ENCODE results near the gene CYTH3.

The CYTH3 gene

GRCh38 chr7:6142871-6143380 is 129.5 kb downstream of the CYTH3 start:
- DNase-seq: no peak

GRCh38 chr7:6139189-6139996 is 133.0 kb downstream of the CYTH3 start:
- DNase-seq: no peak

- no peak for DNase-seq
Measured at GRCh38 chr7:6136475-6136874, 135.9 kb downstream of the CYTH3 start.

DNA sequence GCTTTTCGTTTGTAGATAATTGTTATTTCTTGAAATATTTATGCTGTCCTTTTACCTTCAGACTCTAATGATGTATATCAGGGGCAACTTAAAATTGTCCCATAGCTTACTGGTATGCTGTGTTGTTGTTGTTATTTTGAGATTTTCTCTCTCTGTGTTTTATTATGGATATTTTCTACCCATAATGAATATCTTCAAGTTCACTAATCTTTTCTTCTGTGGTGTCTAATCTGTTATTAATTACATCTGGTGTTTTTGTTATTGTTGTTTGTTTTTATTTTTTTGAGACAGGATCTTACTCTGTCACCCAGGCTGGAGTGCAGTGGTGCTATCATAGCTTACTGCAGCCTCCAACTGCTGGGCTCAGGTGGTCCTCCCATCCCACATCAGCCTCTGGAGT is 139.2 kb downstream of the CYTH3 start:
- DNase-seq: no peak

DNA sequence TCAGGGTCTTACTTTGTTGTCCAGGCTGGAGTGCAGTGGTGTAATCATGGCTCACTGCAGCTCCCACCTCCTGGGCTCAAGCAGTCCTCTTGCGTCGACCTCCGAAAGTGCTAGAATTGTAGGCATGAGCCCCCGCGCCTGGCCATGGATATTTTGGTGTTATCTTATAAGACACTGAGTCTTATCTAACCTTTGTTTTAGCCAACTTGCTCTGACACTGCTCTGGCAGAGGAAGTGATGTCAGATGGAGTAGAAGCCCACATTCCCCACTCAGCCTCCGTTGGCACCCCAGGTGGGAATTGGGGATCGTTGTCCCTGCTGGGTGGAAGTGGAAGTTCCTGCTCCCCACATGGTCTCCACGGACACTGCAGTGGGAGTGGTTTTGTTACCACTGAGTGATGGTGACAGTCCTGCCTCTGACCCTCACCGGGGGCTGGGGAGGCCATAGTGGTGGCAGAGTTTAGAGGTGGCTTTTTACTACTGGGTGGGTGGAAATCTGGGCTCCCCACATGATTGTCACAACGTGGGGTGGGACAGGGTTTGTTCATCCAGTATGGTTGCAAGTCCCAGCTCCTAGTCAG is 142.3 kb downstream of the CYTH3 start:
- DNase-seq: no peak

DNA sequence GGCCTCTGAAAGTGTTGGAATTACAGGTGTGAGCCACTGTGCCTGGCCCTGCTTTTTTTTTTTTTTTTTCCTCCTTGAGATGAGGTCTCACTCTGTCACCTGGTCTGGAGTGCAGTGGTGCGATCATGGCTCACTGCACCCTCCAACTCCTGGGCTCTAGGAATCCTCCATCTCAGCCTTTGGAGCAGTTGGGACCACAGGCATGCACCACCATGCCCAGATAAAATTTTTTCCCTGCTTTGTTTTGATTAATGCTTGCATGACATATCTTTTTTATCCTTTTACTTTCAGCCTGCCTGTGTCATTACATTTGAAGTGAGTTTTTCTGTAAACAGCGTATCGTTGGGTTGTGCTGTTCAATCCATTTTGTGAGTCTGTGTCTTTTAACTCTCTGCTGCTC is 144.2 kb downstream of the CYTH3 start:
- DNase-seq: no peak

DNA sequence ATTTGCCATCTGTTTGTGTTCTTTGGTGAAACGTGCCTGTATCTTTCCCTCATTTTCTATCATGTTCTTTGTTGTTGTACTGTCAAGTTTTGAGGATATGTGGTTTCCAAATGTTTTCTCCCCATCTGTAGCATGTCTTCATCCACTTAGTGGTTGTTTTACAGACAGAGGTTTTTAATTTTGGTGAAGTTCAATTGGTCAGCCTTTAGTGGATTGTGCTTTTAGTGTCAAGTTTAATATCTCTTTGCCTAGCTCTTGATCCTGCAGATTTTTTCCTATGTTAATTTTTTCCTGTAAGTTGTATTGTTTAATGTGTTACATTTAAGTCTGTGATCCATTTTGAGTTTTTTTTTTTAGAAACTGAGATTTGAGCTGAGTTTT is 145.3 kb downstream of the CYTH3 start:
- no peak for DNase-seq

- no peak for DNase-seq
Measured at GRCh38 chr7:6123843-6124242, 148.6 kb downstream of the CYTH3 start.

- no peak for DNase-seq
Measured at GRCh38 chr7:6121141-6121540, 151.3 kb downstream of the CYTH3 start.

- DNase-seq: no peak
Measured at GRCh38 chr7:6117533-6117932, 154.9 kb downstream of the CYTH3 start.

- no peak for DNase-seq
Measured at GRCh38 chr7:6116211-6116610, 156.2 kb downstream of the CYTH3 start.
